HepG2 (cell line): ENCODE measurements around the gene ADRM1. TPM values are rescaled to one million over a fixed set of nuclear protein-coding genes. Genes with fewer than 3 reads are reported as not detected.

Source experiments
- AGO2 ChIP-seq: fragments of 200-400 bp; formaldehyde crosslinking; optimal IDR thresholded peaks from 2 replicates; pipeline ENCODE3; 2017; ENCODE audit warnings: mild to moderate bottlenecking, low read depth, low read length, moderate library complexity
- ARNT2 ChIP-seq: sonication (generic); formaldehyde crosslinking; IDR thresholded peaks from 2 replicates; pipeline ENCODE4 v1.8.0; 2022; ENCODE audit warnings: mild to moderate bottlenecking, low read depth, missing genetic modification reagents, moderate library complexity
- CBX5 ChIP-seq: sonication (generic); formaldehyde crosslinking; IDR thresholded peaks from 2 replicates; pipeline ENCODE4 v1.4.0; 2020; ENCODE audit warnings: missing genetic modification reagents, borderline replicate concordance
- DPF2 ChIP-seq: sonication (generic); formaldehyde crosslinking; IDR thresholded peaks from 2 replicates; pipeline ENCODE4 v1.4.0; 2020; ENCODE audit warnings: mild to moderate bottlenecking, low read depth, missing genetic modification reagents, borderline replicate concordance
- ESRRA ChIP-seq: sonication (generic); formaldehyde crosslinking; IDR thresholded peaks from 2 replicates; pipeline ENCODE4 v1.5.1; 2020; ENCODE audit warnings: mild to moderate bottlenecking, low read depth, missing genetic modification reagents
- RAD21 ChIP-seq: fragments of 450-650 bp; formaldehyde crosslinking; IDR thresholded peaks from 2 replicates; pipeline ENCODE4 v1.5.0; 2020; ENCODE audit warnings: mild to moderate bottlenecking
- SYNCRIP ChIP-seq: fragments of 200-400 bp; formaldehyde crosslinking; IDR thresholded peaks from 2 replicates; pipeline ENCODE4 v1.6.1; 2018; ENCODE audit warnings: mild to moderate bottlenecking, low read depth, low read length; ENCODE audit not compliant: insufficient read depth
- ZBTB20 ChIP-seq: sonication (generic); formaldehyde crosslinking; IDR thresholded peaks from 2 replicates; pipeline ENCODE4 v1.8.1; 2023; ENCODE audit warnings: missing genetic modification reagents, low read depth, mild to moderate bottlenecking, borderline replicate concordance
- ZNF326 ChIP-seq: sonication (generic); formaldehyde crosslinking; IDR thresholded peaks from 2 replicates; pipeline ENCODE4 v1.4.0; 2020; ENCODE audit warnings: missing genetic modification reagents, borderline replicate concordance
- ZNF468 ChIP-seq: sonication (generic); formaldehyde crosslinking; IDR thresholded peaks from 2 replicates; pipeline ENCODE4 v1.8.0; 2022; ENCODE audit warnings: mild to moderate bottlenecking, moderate library complexity, missing genetic modification reagents
- ZNF557 ChIP-seq: sonication (generic); formaldehyde crosslinking; IDR thresholded peaks from 2 replicates; pipeline ENCODE4 v1.4.0; 2020; ENCODE audit warnings: missing genetic modification reagents
- ZNF616 ChIP-seq: sonication (generic); formaldehyde crosslinking; IDR thresholded peaks from 2 replicates; pipeline ENCODE4 v1.5.0; 2020; ENCODE audit warnings: low read depth, mild to moderate bottlenecking, missing genetic modification reagents
- ZNF773 ChIP-seq: sonication (generic); formaldehyde crosslinking; IDR thresholded peaks from 2 replicates; pipeline ENCODE4 v1.4.0; 2020; ENCODE audit warnings: missing genetic modification reagents, borderline replicate concordance
- ZSCAN9 ChIP-seq: IDR thresholded peaks from 2 replicates; pipeline ENCODE4 v1.6.1; 2016; ENCODE audit warnings: borderline replicate concordance
- polyA plus RNA-seq, 8 experiments: library from polyadenylated mRNA; depleted of rRNA in 3 of 8; stranded (reverse) in 7 of 8; unstranded in 1 of 8; fragments of >200 nt; fragmentation: Illumina TruSeq in 4 of 8; extraction: Trizol in 4 of 8; gene quantifications; 2 replicates each; pipeline versions ENCODE4 v1.2.1 to v1.2.3, GENCODE V29; 2011 to 2016; ENCODE audit warnings: low read depth in 4 of 8, missing spikeins in 1 of 8, mixed read lengths in 1 of 8; ENCODE audit not compliant: insufficient read depth in 1 of 8
- total RNA-seq, 5 experiments: library from RNA; depleted of rRNA; stranded (reverse); fragments of >200 nt; fragmentation: Illumina TruSeq; extraction: Trizol; gene quantifications; 2 replicates each; pipeline ENCODE4 v1.2.3, GENCODE V29; 2016; ENCODE audit warnings: low read depth in 1 of 5
- TF ChIP-seq, protein P1 (sequence below): sonication (generic); formaldehyde crosslinking; IDR thresholded peaks from 2 replicates; pipeline ENCODE4 v1.4.0; 2020; ENCODE audit warnings: missing genetic modification reagents, mild to moderate bottlenecking, borderline replicate concordance
- TF ChIP-seq, protein P2 (sequence below): IDR thresholded peaks from 2 replicates; pipeline ENCODE4 v1.6.1; 2016; ENCODE audit warnings: missing compliant biosample characterization, missing genetic modification reagents, borderline replicate concordance
- TF ChIP-seq, protein P3 (sequence below): IDR thresholded peaks from 2 replicates; pipeline ENCODE4 v1.6.1; 2016; ENCODE audit warnings: missing biosample characterization, missing genetic modification reagents, low read depth
- TF ChIP-seq, protein P4 (sequence below): sonication (generic); formaldehyde crosslinking; IDR thresholded peaks from 2 replicates; pipeline ENCODE4 v1.8.0; 2022; ENCODE audit warnings: mild to moderate bottlenecking, missing genetic modification reagents, moderate library complexity
- TF ChIP-seq, protein P5 (sequence below): sonication (generic); formaldehyde crosslinking; IDR thresholded peaks from 2 replicates; pipeline ENCODE4 v1.5.0; 2020; ENCODE audit warnings: missing genetic modification reagents

ADRM1 gene
- total and polyA plus RNA-seq, 2 of the 13 experiments (the other 11 are each of a cell fraction or from before 2014, with no cell fraction given): 92.9 to 154 TPM

DNA sequence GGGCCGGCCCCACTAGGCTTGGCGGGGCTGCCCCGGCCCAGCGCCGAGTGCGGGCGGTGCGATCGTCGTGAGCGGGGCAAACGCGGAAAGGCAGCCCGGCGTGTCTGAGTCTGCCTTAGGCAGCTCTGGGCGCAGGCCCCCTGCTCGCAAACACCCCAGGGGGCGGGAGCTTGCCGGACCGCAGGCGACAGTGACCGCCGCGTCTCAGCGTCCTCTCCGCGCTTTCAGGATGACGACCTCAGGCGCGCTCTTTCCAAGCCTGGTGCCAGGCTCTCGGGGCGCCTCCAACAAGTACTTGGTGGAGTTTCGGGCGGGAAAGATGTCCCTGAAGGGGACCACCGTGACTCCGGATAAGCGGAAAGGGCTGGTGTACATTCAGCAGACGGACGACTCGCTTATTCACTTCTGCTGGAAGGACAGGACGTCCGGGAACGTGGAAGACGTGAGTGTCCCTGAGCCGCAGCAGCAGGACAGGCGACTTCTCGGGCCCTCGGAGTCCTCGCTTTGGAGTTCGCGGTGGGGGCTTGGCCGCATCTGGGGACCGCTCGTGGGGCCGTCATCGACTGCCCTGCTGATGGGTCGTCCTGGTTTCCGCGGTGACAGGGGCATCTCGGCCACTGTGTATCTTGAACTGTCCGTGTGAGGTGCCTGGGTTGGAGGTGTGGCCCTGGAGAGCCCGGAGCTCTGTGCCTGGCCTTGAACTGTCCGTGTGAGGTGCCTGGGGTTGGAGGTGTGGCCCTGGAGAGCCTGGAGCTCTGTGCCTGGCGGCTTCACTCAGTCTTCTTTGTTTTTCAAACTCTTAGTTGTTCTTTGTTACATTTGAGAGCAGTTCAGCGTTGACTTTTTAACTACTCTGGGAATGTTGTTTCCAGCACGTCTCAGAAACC, 786 bp downstream of the ADRM1 start (continued):
- TF ChIP-seq, protein P1, sequence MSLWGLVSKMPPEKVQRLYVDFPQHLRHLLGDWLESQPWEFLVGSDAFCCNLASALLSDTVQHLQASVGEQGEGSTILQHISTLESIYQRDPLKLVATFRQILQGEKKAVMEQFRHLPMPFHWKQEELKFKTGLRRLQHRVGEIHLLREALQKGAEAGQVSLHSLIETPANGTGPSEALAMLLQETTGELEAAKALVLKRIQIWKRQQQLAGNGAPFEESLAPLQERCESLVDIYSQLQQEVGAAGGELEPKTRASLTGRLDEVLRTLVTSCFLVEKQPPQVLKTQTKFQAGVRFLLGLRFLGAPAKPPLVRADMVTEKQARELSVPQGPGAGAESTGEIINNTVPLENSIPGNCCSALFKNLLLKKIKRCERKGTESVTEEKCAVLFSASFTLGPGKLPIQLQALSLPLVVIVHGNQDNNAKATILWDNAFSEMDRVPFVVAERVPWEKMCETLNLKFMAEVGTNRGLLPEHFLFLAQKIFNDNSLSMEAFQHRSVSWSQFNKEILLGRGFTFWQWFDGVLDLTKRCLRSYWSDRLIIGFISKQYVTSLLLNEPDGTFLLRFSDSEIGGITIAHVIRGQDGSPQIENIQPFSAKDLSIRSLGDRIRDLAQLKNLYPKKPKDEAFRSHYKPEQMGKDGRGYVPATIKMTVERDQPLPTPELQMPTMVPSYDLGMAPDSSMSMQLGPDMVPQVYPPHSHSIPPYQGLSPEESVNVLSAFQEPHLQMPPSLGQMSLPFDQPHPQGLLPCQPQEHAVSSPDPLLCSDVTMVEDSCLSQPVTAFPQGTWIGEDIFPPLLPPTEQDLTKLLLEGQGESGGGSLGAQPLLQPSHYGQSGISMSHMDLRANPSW (CRISPR knock-in tag): no peak
- TF ChIP-seq RAD21 (0 out of 2 replicates have a peak, but pooled peaks have one; percentile 13), ZNF326 (no peak), CBX5 (CRISPR knock-in tag) (no peak), ZNF616 (CRISPR knock-in tag) (no peak), DPF2 (CRISPR knock-in tag) (no peak), ZBTB20 (CRISPR knock-in tag) (0 out of 2 replicates have a peak, but pooled peaks have one; percentile 17), ZSCAN9 (CRISPR knock-in tag) (no peak), AGO2 (peak; percentile 9), ZNF773 (CRISPR knock-in tag) (peak; percentile 70), SYNCRIP (no peak), ESRRA (CRISPR knock-in tag) (0 out of 2 replicates have a peak, but pooled peaks have one; percentile 50), ZNF468 (CRISPR knock-in tag) (no peak), ARNT2 (CRISPR knock-in tag) (peak; percentile 53; the same call in 1 of the 2 replicates), ZNF557 (CRISPR knock-in tag) (no peak)
- TF ChIP-seq, protein P2, sequence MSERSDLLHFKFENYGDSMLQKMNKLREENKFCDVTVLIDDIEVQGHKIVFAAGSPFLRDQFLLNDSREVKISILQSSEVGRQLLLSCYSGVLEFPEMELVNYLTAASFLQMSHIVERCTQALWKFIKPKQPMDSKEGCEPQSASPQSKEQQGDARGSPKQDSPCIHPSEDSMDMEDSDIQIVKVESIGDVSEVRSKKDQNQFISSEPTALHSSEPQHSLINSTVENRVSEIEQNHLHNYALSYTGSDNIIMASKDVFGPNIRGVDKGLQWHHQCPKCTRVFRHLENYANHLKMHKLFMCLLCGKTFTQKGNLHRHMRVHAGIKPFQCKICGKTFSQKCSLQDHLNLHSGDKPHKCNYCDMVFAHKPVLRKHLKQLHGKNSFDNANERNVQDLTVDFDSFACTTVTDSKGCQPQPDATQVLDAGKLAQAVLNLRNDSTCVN (CRISPR knock-in tag): no peak
- TF ChIP-seq, protein P3, sequence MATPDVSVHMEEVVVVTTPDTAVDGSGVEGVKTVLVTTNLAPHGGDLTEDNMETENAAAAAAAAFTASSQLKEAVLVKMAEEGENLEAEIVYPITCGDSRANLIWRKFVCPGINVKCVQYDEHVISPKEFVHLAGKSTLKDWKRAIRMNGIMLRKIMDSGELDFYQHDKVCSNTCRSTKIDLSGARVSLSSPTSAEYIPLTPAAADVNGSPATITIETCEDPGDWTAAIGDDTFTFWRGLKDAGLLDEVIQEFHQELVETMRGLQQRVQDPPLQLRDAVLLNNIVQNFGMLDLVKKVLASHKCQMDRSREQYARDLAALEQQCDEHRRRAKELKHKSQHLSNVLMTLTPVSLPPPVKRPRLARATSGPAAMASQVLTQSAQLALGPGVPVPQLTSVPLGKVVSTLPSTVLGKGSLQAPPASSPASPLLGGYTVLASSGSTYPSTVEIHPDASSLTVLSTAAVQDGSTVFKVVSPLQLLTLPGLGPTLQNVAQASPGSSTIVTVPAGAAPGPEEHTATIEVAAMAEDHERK: no peak
- TF ChIP-seq, protein P4, sequence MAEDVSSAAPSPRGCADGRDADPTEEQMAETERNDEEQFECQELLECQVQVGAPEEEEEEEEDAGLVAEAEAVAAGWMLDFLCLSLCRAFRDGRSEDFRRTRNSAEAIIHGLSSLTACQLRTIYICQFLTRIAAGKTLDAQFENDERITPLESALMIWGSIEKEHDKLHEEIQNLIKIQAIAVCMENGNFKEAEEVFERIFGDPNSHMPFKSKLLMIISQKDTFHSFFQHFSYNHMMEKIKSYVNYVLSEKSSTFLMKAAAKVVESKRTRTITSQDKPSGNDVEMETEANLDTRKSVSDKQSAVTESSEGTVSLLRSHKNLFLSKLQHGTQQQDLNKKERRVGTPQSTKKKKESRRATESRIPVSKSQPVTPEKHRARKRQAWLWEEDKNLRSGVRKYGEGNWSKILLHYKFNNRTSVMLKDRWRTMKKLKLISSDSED: 0 out of 2 replicates have a peak, but pooled peaks have one; percentile 23
- TF ChIP-seq, protein P5, sequence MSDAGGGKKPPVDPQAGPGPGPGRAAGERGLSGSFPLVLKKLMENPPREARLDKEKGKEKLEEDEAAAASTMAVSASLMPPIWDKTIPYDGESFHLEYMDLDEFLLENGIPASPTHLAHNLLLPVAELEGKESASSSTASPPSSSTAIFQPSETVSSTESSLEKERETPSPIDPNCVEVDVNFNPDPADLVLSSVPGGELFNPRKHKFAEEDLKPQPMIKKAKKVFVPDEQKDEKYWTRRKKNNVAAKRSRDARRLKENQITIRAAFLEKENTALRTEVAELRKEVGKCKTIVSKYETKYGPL (CRISPR knock-in tag): 0 out of 2 replicates have a peak, but pooled peaks have one; percentile 12
